Progenitor cell of endocrine pancreas (in vitro differentiated cells): ENCODE data around the gene GRK5. TPM values are rescaled to one million over a fixed set of nuclear protein-coding genes. Genes with fewer than 3 reads are reported as not detected.
A peak's percentile ranks its signal among the peaks of the same experiment; 100 is the strongest.

ENCODE experiments used
- DNase-seq: peaks from one replicate; pipeline ENCODE4 v3.0.0; 2021; ENCODE audit warnings: low spot score; ENCODE audit not compliant: unreplicated experiment
- H3K27ac Mint-ChIP-seq: 2 replicates; pipeline ENCODE4 v1.8.0; 2021; ENCODE audit warnings: mild to moderate bottlenecking, moderate library complexity, mixed read lengths
- H3K27me3 Mint-ChIP-seq: 2 replicates; pipeline ENCODE4 v1.8.0; 2021; ENCODE audit warnings: mixed read lengths
- H3K36me3 Mint-ChIP-seq: 2 replicates; pipeline ENCODE4 v1.8.0; 2022; ENCODE audit warnings: mixed read lengths; ENCODE audit not compliant: insufficient read depth
- H3K4me1 Mint-ChIP-seq: 2 replicates; pipeline ENCODE4 v1.8.0; 2021; ENCODE audit warnings: low read depth, mixed read lengths
- H3K4me3 Mint-ChIP-seq: 2 replicates; pipeline ENCODE4 v1.8.0; 2021; ENCODE audit warnings: low read depth, mild to moderate bottlenecking, moderate library complexity, mixed read lengths
- H3K9me3 Mint-ChIP-seq: 2 replicates; pipeline ENCODE4 v1.8.0; 2021; ENCODE audit warnings: low read depth, mixed read lengths
- total RNA-seq: library from RNA; stranded (reverse); gene quantifications from 2 replicates; pipeline ENCODE4 v1.2.1, GENCODE V29; 2021
- TF ChIP-seq, protein P1 (sequence below): fragments of 200-600 bp; sonication (generic); IDR thresholded peaks from one replicate; pipeline ENCODE4 v1.5.0; 2021; ENCODE audit warnings: antibody characterized with exemption, mild to moderate bottlenecking; ENCODE audit not compliant: unreplicated experiment

The GRK5 gene
- total RNA-seq, 1 donor from 2014 or later = 21.6 TPM

DNA sequence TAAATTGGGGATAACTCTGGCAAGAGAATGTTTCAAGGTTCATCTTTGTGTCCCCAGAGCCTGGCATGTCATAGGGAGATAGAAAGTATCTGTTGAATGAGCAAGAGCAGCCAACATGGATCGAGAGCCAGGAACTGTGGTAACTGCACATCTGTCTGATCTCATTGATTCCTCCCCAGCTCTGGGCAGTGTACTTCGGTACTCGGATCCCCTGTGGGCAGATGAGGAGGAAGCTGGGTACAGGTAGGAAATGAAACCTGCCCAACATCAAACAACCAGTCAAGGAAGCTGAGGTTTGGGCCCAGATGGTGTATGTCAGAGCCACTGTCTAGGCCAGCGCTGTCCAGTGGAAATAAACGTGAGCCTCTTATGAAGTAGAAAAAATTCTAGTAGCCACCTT is 76.4 kb downstream of the GRK5 start:
- no peak overlapping the region for H3K27ac Mint-ChIP-seq

DNA sequence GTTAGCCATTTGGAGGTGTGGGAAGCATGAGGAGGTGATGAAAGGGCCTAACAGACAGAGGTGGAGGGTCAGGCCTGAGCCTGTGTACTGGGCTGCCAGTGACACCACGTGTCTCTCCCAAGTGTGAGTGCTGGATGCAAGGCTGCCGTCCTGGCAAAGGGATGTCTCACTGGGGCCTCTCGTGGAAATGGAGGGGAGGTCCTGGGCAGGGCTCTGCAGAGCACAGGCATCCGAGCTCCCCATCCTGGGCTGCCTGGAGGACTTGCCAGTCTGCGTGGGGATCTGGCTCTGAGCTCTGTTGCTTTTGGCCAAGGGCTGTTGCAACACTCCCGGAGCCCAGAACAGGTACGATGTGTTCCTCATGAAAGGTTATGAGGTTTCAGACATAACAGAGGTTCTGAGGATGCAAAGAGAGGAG is 77.3 kb downstream of the GRK5 start:
- Mint-ChIP-seq H3K4me1 (peaks cover 18% of the 10 kb centered on the region), H3K27ac (peak overlapping the region; percentile 13), H3K36me3 (no peaks in the 10 kb centered on the region), H3K27me3 (no peaks in the 10 kb centered on the region), H3K9me3 (no peaks in the 10 kb centered on the region), H3K4me3 (no peak overlapping the region)
- no peak for DNase-seq
- TF ChIP-seq, protein P1, sequence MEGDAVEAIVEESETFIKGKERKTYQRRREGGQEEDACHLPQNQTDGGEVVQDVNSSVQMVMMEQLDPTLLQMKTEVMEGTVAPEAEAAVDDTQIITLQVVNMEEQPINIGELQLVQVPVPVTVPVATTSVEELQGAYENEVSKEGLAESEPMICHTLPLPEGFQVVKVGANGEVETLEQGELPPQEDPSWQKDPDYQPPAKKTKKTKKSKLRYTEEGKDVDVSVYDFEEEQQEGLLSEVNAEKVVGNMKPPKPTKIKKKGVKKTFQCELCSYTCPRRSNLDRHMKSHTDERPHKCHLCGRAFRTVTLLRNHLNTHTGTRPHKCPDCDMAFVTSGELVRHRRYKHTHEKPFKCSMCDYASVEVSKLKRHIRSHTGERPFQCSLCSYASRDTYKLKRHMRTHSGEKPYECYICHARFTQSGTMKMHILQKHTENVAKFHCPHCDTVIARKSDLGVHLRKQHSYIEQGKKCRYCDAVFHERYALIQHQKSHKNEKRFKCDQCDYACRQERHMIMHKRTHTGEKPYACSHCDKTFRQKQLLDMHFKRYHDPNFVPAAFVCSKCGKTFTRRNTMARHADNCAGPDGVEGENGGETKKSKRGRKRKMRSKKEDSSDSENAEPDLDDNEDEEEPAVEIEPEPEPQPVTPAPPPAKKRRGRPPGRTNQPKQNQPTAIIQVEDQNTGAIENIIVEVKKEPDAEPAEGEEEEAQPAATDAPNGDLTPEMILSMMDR = no peak

More for the DNA sequence above, 76.4 kb downstream of the GRK5 start:
- no peak for DNase-seq
- H3K4me3 Mint-ChIP-seq = no peak overlapping the region
- H3K27me3 Mint-ChIP-seq = no peaks in the 10 kb centered on the region
- H3K36me3 Mint-ChIP-seq = no peaks in the 10 kb centered on the region
- TF ChIP-seq, protein P1 = no peak
- no peaks in the 10 kb centered on the region for H3K9me3 Mint-ChIP-seq
- peaks cover 11% of the 10 kb centered on the region for H3K4me1 Mint-ChIP-seq

DNA sequence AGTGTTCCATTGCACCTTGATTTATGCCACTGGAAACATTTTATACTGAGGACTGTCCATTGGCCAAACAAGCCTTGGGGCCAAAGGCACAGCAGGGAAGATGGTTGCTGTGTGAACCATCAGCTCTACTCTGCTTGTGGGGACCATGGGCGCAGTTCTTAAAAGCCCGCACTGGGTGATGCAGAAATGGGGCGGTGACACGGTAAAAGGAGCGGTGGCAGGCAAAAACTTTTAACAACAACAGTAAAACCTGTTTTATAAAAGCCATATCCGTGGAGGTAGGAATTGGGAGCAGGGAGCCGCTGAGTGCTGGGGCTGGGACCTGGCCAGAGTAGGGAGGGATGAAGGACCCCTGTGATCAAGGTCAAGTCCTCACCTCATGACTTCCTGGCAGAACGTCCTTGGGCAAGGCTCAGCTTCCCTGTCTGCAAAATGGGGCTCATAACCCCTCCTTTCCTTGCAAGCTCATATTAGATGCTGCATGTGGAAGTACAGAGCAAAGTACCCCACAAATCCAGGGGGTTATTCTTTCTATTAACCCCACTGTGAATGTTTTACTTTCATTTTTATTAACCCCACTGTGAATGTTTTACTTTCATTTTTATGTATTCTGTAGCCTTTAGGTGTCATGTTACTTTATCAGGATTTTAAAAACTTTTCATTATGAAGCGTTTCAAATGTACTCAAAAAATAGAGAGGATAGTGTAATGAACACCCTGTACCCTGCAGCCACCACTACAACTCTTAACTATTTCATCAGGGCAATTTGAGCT is 78.3 kb downstream of the GRK5 start:
- no peaks in the 10 kb centered on the region for H3K27me3 Mint-ChIP-seq
- DNase-seq = no peak
- no peak overlapping the region for H3K27ac Mint-ChIP-seq
- H3K4me3 Mint-ChIP-seq = no peak overlapping the region
- H3K9me3 Mint-ChIP-seq = no peaks in the 10 kb centered on the region
- no peaks in the 10 kb centered on the region for H3K36me3 Mint-ChIP-seq
- TF ChIP-seq, protein P1 = no peak
- H3K4me1 Mint-ChIP-seq = peaks cover 24% of the 10 kb centered on the region

DNA sequence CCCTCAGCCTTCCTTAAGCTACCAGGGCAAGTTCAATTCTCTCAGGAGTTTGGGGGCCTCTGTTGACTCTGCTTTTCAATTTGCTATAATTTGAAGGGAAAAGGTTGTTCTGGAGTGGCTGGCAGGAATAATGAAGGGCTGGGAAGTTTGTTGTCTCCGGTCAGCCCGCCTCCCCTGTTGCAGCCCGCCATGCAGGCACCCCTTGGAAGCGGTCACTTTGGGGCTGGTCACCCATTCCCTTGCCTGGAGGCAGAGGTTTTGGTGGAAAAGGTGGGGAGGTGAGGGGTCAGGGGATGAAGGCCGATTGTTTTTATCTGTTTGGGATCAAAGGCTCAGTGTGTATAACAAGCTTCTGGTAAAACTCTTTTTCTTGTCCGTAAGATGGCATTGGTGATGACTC is 79.1 kb downstream of the GRK5 start:
- Mint-ChIP-seq H3K36me3 (no peaks in the 10 kb centered on the region), H3K4me3 (no peak overlapping the region), H3K27ac (no peak overlapping the region), H3K9me3 (no peaks in the 10 kb centered on the region), H3K27me3 (no peaks in the 10 kb centered on the region), H3K4me1 (peaks cover 26% of the 10 kb centered on the region)
- TF ChIP-seq, protein P1 = no peak
- DNase-seq = no peak

DNA sequence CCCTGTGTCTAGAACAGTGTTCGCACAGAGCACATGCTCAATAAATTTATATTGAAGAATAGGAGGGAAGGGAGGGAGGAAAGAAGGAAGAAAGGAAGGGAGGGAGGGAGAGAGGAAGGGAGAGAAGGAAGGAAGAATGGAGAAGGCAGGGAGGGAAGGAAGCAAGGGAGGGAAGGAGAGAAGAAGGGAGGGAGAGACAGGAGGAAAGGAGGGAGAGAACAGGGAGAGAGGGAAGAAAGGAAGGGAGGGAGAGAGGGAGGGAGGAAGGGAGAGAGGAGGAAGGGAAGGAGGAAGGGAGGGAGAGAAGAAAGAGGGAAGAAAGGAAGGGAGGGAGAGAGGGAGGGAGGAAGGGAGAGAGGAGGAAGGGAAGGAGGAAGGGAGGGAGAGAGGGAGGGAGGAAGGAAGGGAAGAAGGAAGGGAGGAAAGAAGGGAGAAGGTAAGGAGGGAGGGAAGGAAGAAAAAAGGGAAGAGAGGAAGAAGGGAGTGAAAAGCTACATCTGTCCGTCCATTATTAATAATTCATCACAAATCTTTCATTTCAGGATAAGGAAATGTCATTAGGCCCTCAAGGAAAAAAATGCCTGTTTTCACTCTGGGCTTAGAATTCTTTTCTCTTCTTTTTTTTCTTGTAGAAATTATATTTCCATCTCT is 79.7 kb downstream of the GRK5 start:
- Mint-ChIP-seq H3K27ac (no peak overlapping the region), H3K9me3 (no peaks in the 10 kb centered on the region), H3K4me3 (no peak overlapping the region), H3K36me3 (no peaks in the 10 kb centered on the region), H3K27me3 (no peaks in the 10 kb centered on the region), H3K4me1 (peaks cover 26% of the 10 kb centered on the region)
- TF ChIP-seq, protein P1 = no peak
- DNase-seq = no peak
